ENCODE results near the gene BNIP2.

The BNIP2 gene

GRCh38 chr15:59616379-59616778 lies 72.7 kb downstream of the BNIP2 start:
- DNase-seq, result no peak

- no peak for DNase-seq
These were observed 73.5 kb downstream of the BNIP2 start for GRCh38 chr15:59615661-59616060.

- no peak for DNase-seq
These were observed 75.0 kb downstream of the BNIP2 start for GRCh38 chr15:59614153-59614552.

- no peak for DNase-seq
These were observed 77.6 kb downstream of the BNIP2 start, which contains the start of gene GCNT3 for GRCh38 chr15:59611276-59612260. Gene GCNT3 (plus strand): TSS chr15:59611783. CDS start chr15:59618239, 6,456 bp downstream.

GRCh38 chr15:59609730-59610712 lies 79.1 kb downstream of the BNIP2 start:
- no peak for DNase-seq

All from NCI-H187 (cell line).